H9 (cell line): ENCODE data around the gene JAG1. TPM values are rescaled to one million over a fixed set of nuclear protein-coding genes. Genes with fewer than 3 reads are reported as not detected.

Experiments used
- DNase-seq: peaks from one replicate; pipeline ENCODE4 v3.0.0-alpha.2; 2017
- H2AFZ ChIP-seq: one replicate; pipeline ENCODE4 v1.6.1; 2013; ENCODE audit warnings: mild to moderate bottlenecking, low read length, control low read depth, moderate library complexity
- H2AK5ac ChIP-seq: 2 replicates; pipeline ENCODE4 v1.6.1; 2013; ENCODE audit warnings: low read length, control low read depth, mixed read lengths; ENCODE audit not compliant: insufficient read length
- H2BK120ac ChIP-seq: one replicate; pipeline ENCODE4 v1.6.1; 2013; ENCODE audit warnings: low read depth, mild to moderate bottlenecking, low read length, control low read depth, inconsistent platforms; ENCODE audit not compliant: poor library complexity, severe bottlenecking
- H2BK12ac ChIP-seq: 2 replicates; pipeline ENCODE4 v1.6.1; 2013; ENCODE audit warnings: low read length, control low read depth, mixed read lengths, low read depth; ENCODE audit not compliant: insufficient read length
- H2BK15ac ChIP-seq: 2 replicates; pipeline ENCODE4 v1.6.1; 2013; ENCODE audit warnings: low read depth, low read length, control low read depth
- H2BK20ac ChIP-seq: one replicate; pipeline ENCODE4 v1.6.1; 2013; ENCODE audit warnings: low read depth, mild to moderate bottlenecking, low read length, control low read depth, inconsistent platforms; ENCODE audit not compliant: poor library complexity, severe bottlenecking
- H2BK5ac ChIP-seq: 2 replicates; pipeline ENCODE4 v1.6.1; 2013; ENCODE audit warnings: low read length, control low read depth, mixed read lengths; ENCODE audit not compliant: insufficient read length
- H3K14ac ChIP-seq: 2 replicates; pipeline ENCODE4 v1.6.1; 2013; ENCODE audit warnings: low read length, control low read depth; ENCODE audit not compliant: insufficient read depth
- H3K18ac ChIP-seq: 2 replicates; pipeline ENCODE4 v1.6.1; 2013; ENCODE audit warnings: low read depth, mild to moderate bottlenecking, mixed read lengths, low read length, control low read depth; ENCODE audit not compliant: insufficient read length
- H3K23ac ChIP-seq: 2 replicates; pipeline ENCODE4 v1.6.1; 2013; ENCODE audit warnings: low read length, control low read depth, mixed read lengths, low read depth; ENCODE audit not compliant: insufficient read length
- H3K23me2 ChIP-seq: 2 replicates; pipeline ENCODE4 v1.6.1; 2013; ENCODE audit warnings: low read depth, mild to moderate bottlenecking, mixed read lengths, low read length, control low read depth; ENCODE audit not compliant: insufficient read length, poor library complexity, severe bottlenecking
- H3K27ac ChIP-seq: 2 replicates; pipeline ENCODE4 v1.5.1; 2013; ENCODE audit warnings: low read length, control low read depth, mixed read lengths, low read depth; ENCODE audit not compliant: insufficient read length
- H3K27me3 ChIP-seq: 2 replicates; pipeline ENCODE4 v1.6.1; 2013; ENCODE audit warnings: low read length, control low read depth, inconsistent platforms; ENCODE audit not compliant: insufficient read depth
- H3K4ac ChIP-seq: 2 replicates; pipeline ENCODE4 v1.6.1; 2013; ENCODE audit warnings: low read depth, mild to moderate bottlenecking, control low read depth, inconsistent platforms, low read length, moderate library complexity
- H3K4me1 ChIP-seq: 2 replicates; pipeline ENCODE4 v1.6.1; 2013; ENCODE audit warnings: low read length, control low read depth, inconsistent platforms; ENCODE audit not compliant: insufficient read depth
- H3K4me2 ChIP-seq: 2 replicates; pipeline ENCODE4 v1.6.1; 2013; ENCODE audit warnings: low read length, control low read depth, mixed read lengths; ENCODE audit not compliant: insufficient read length, insufficient read depth
- H3K56ac ChIP-seq: 2 replicates; pipeline ENCODE4 v1.6.1; 2013; ENCODE audit warnings: low read depth, mild to moderate bottlenecking, mixed read lengths, low read length, control low read depth; ENCODE audit not compliant: insufficient read length
- H3K79me1 ChIP-seq: 2 replicates; pipeline ENCODE4 v1.6.1; 2013; ENCODE audit warnings: low read depth, mild to moderate bottlenecking, moderate library complexity, low read length, control low read depth, inconsistent platforms; ENCODE audit not compliant: insufficient read depth, poor library complexity, severe bottlenecking
- H3K79me2 ChIP-seq: 2 replicates; pipeline ENCODE4 v1.6.1; 2013; ENCODE audit warnings: low read length, control low read depth, inconsistent platforms; ENCODE audit not compliant: insufficient read depth
- H3K9ac ChIP-seq: 2 replicates; pipeline ENCODE4 v1.6.1; 2013; ENCODE audit warnings: low read length, control low read depth, mixed read lengths; ENCODE audit not compliant: insufficient read length; ENCODE audit errors: extremely low read depth
- H3K9me3 ChIP-seq: one replicate; pipeline ENCODE4 v1.6.1; 2013; ENCODE audit warnings: low read depth, low read length, inconsistent platforms; ENCODE audit not compliant: control insufficient read depth
- H3T11ph ChIP-seq: one replicate; pipeline ENCODE4 v1.6.1; 2013; ENCODE audit warnings: mild to moderate bottlenecking, low read length, control low read depth, inconsistent platforms
- H4K20me1 ChIP-seq: one replicate; pipeline ENCODE4 v1.6.1; 2013; ENCODE audit not compliant: control insufficient read depth, insufficient read length, insufficient read depth
- H4K5ac ChIP-seq: 2 replicates; pipeline ENCODE4 v1.6.1; 2013; ENCODE audit warnings: low read depth, mild to moderate bottlenecking, mixed read lengths, low read length, control low read depth; ENCODE audit not compliant: insufficient read length
- H4K8ac ChIP-seq: replicated peaks from 2 replicates; pipeline ENCODE4 v1.6.1; 2013; ENCODE audit warnings: low read length, control low read depth, mixed read lengths, low read depth; ENCODE audit not compliant: insufficient read length
- H4K91ac ChIP-seq: 2 replicates; pipeline ENCODE4 v1.6.1; 2013; ENCODE audit warnings: low read depth, mild to moderate bottlenecking, moderate library complexity, mixed read lengths, low read length, control low read depth; ENCODE audit not compliant: insufficient read length
- H3K27ac Mint-ChIP-seq, 3 experiments: 2 replicates in 2 of 3; 3 replicates in 1 of 3; pipeline ENCODE4 v1.8.0; 2020 to 2021; ENCODE audit warnings: mixed read lengths in 3 of 3, mild to moderate bottlenecking in 1 of 3, moderate library complexity in 1 of 3
- H3K27me3 Mint-ChIP-seq: 2 replicates; pipeline ENCODE4 v1.8.0; 2021; ENCODE audit warnings: low read depth, mild to moderate bottlenecking, moderate library complexity, mixed read lengths
- H3K36me3 Mint-ChIP-seq, 3 experiments: 2 replicates in 2 of 3; 3 replicates in 1 of 3; pipeline ENCODE4 v1.8.0; 2020 to 2021; ENCODE audit warnings: low read depth in 3 of 3, mixed read lengths in 3 of 3; ENCODE audit not compliant: insufficient read depth in 1 of 3
- H3K4me1 Mint-ChIP-seq, 2 experiments: 2 replicates each; pipeline ENCODE4 v1.8.0; 2020; ENCODE audit warnings: mixed read lengths in 2 of 2
- H3K4me3 Mint-ChIP-seq, 2 experiments: 2 replicates in 1 of 2; 3 replicates in 1 of 2; pipeline ENCODE4 v1.8.0; 2020 to 2021; ENCODE audit warnings: mild to moderate bottlenecking in 2 of 2, mixed read lengths in 2 of 2, moderate library complexity in 1 of 2
- H3K9me3 Mint-ChIP-seq, 2 experiments: 2 replicates in 1 of 2; 3 replicates in 1 of 2; pipeline ENCODE4 v1.8.0; 2020; ENCODE audit warnings: mild to moderate bottlenecking in 2 of 2, mixed read lengths in 2 of 2, moderate library complexity in 1 of 2
- CTCF ChIP-seq: fragments of 200-600 bp; sonication (generic); conservative IDR thresholded peaks from 3 replicates; pipeline ENCODE4 v1.8.0; 2021; ENCODE audit warnings: antibody characterized with exemption, mild to moderate bottlenecking
- WGBS: extraction: QIAGEN DNeasy Blood & Tissue Kit; methylation state at CpG from one replicate; pipeline ENCODE4 v1.1.7; 2013; ENCODE audit warnings: missing lambda C conversion rate, low lambda C conversion rate, mixed read lengths; ENCODE audit not compliant: insufficient read length; ENCODE audit errors: extremely low coverage; 5-methylcytosine and 5-hydroxymethylcytosine counted together
- total RNA-seq: library from RNA; stranded (reverse); gene quantifications from 2 replicates; pipeline ENCODE4 v1.2.1, GENCODE V29; 2021

Gene JAG1
- total RNA-seq, 1 experiment from 2014 or later: 58.1 TPM

DNA sequence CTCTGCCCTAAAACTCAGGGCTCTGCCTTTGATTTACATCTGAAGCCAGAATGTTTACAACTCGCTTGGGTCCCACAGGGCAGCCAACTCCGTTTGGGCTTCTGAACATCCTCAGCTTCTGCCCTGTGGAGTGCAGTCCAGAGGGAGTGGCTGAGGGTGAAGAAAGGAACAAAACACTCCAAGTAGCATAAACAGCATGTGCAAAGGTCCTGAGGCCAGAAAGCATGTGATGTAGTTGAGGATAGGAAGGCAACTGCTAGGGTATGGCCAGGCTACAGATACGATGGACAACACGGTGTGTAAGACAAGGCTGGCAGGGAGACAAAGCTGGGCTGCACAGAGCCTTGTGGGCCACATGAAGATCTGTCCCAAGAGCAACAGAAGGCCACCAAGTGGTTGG, 12.5 kb downstream of the JAG1 start:
- Histone ChIP-seq H3K9me3 (no peaks in the 10 kb centered on the region), H3K23me2 (no peaks in the 10 kb centered on the region), H3K4me1 (peaks cover 30% of the 10 kb centered on the region), H3K79me2 (peaks cover 4% of the 10 kb centered on the region; the same call in 1 of the 2 replicates), H2BK15ac (no peak overlapping the region), H3K27ac (no peak overlapping the region), H3K23ac (no peak overlapping the region), H4K91ac (no peak overlapping the region), H3K9ac (no peak overlapping the region), H3K4ac (no peak overlapping the region), H2BK5ac (no peak overlapping the region), H3K27me3 (no peaks in the 10 kb centered on the region), H2AFZ (no peak overlapping the region), H2BK20ac (no peak overlapping the region), H3T11ph (no peak overlapping the region), H3K56ac (no peak overlapping the region), H3K18ac (no peak overlapping the region), H3K4me2 (no peak overlapping the region), H4K20me1 (no peaks in the 10 kb centered on the region), H4K8ac (no peak overlapping the region), H3K79me1 (peaks cover 4% of the 10 kb centered on the region), H3K14ac (no peak overlapping the region), H2BK120ac (no peak overlapping the region), H2BK12ac (no peak overlapping the region), H2AK5ac (no peak overlapping the region), H4K5ac (no peak overlapping the region)
- peak; percentile 13 for DNase-seq
- Mint-ChIP-seq H3K27me3 (no peaks in the 10 kb centered on the region; the same call in 1 of the 2 replicates), H3K27ac (peak overlapping the region in 1 of 3 experiments; percentile 53; a peak in 3 of 7 replicates), H3K4me1 (peaks cover 77 to 81% of the 10 kb centered on the region in 2 experiments), H3K36me3 (peaks cover 54 to 81% (median 65%) of the 10 kb centered on the region in 3 experiments), H3K4me3 (no peak overlapping the region), H3K9me3 (no peaks in the 10 kb centered on the region; a peak in 1 of 5 replicates)
- TF ChIP-seq CTCF: no peak
- no CpG with 5 or more reads among the region's 4 CpGs for WGBS
